Measurements from ENCODE around the gene NTHL1.
A peak's percentile ranks its signal among the peaks of the same experiment; 100 is the strongest.

The NTHL1 gene

DNA sequence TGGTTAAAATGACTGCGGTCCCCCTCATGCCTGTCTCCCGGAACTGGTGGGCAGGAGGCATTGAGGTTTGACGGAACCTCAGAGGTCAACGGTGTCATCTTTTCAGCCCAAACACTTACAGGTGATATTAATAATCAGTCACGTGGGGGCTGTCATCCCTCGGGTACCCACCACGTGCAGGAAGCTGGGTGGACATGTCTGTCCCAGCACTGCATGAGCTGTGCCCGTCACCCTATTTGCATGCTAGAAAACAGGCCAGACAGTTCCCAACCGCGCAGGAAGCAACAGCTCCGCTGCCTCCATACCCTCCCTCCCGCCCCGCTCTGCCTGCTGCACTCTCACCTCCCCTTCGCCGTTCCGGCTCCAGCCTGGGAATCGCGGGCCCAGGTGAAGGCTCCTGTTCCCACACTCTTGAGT is 56.5 kb downstream of the NTHL1 start:
- DNase-seq, result peak; percentile 33

- peak; percentile 24 for DNase-seq
Measured at GRCh38 chr16:1990351-1991134, 57.1 kb downstream of the NTHL1 start.

- DNase-seq, result no peak
Measured at GRCh38 chr16:1990101-1990350, 57.6 kb downstream of the NTHL1 start.
